Psoas muscle (tissue), 8 donors: ENCODE results near the gene ABCF2. TPM values are rescaled to one million over a fixed set of nuclear protein-coding genes. Genes with fewer than 3 reads are reported as not detected.

Source experiments
- ATAC-seq, 4 donors: fragments of 200-7000 bp; cut with Tn5 transposase; one replicate each; pipeline ENCODE4 v1.9.1; 2020; ENCODE audit warnings: moderate library complexity in 3 of 4, mild to moderate bottlenecking in 2 of 4
- DNase-seq, 2 donors: peaks; one replicate each; pipeline ENCODE4 v3.0.0-alpha.2; 2020
- H3K27ac ChIP-seq: fragments of 200-600 bp; one replicate; pipeline ENCODE4 v1.8.0; 2022
- H3K27me3 ChIP-seq, 3 donors: fragments of 200-600 bp in 1 of 3; one replicate each; pipeline versions ENCODE4 v1.6.1 to v1.8.0; 2013 to 2022; ENCODE audit warnings: low read length in 2 of 3, mild to moderate bottlenecking in 2 of 3, moderate library complexity in 1 of 3; ENCODE audit not compliant: insufficient read depth in 3 of 3
- H3K36me3 ChIP-seq, 2 donors: fragments of 200-600 bp in 1 of 2; one replicate each; pipeline versions ENCODE4 v1.6.1 to v1.8.0; 2013 to 2022; ENCODE audit warnings: low read depth in 1 of 2, mild to moderate bottlenecking in 1 of 2, moderate library complexity in 1 of 2; ENCODE audit not compliant: insufficient read depth in 1 of 2
- H3K4me1 ChIP-seq: fragments of 200-600 bp; one replicate; pipeline ENCODE4 v1.8.0; 2022
- H3K4me3 ChIP-seq: fragments of 200-600 bp; one replicate; pipeline ENCODE4 v1.8.0; 2022; ENCODE audit warnings: mild to moderate bottlenecking
- H3K9me3 ChIP-seq: fragments of 200-600 bp; one replicate; pipeline ENCODE4 v1.8.0; 2022
- CTCF ChIP-seq: fragments of 200-600 bp; IDR thresholded peaks from one replicate; pipeline ENCODE4 v1.8.0; 2022; ENCODE audit warnings: antibody characterized with exemption
- WGBS, 3 donors: extraction: QIAGEN DNeasy Blood & Tissue Kit; methylation state at CpG; one replicate each; pipeline versions ENCODE4 v1.1.6 to v1.1.7; 2013; 5-methylcytosine and 5-hydroxymethylcytosine counted together
- intact Hi-C, 2 donors: fragments of 100-400 bp; cut with DNase I; formaldehyde crosslinking; loops; one replicate each; pipeline versions ENCODE4 v1.11.0 to v1.14.2; 2022
- polyA plus RNA-seq, 3 donors: library from polyadenylated mRNA; stranded (reverse); fragments of 200-250 nt; gene quantifications; one replicate each; pipeline ENCODE4 v1.2.3, GENCODE V29; 2013
- total RNA-seq, 4 donors: library from RNA; stranded (reverse); fragmentation: NEBNext Ultra II Directional in 2 of 4; extraction: Animal tissue kit (Norgen Biotek cat#: 25700) in 2 of 4; gene quantifications; one replicate each; pipeline versions ENCODE4 v1.2.1 to v1.2.4, GENCODE V29; 2021 to 2023
- donor health status: healthy with polysubstance abuse.
- donor health status: DM: no; HTN: no; CAD: no; lungs with moderate emphysema.
- donor health status: Bipolar disorder and iron deficiency.
- donor health status: healthy.
- donor health status: DM: yes; HTN: yes; CAD: no.
- donor health status: DM: no; HTN: no; CAD: no.
- donor health status: DM: no; HTN: no; CAD: no.
- donor health status: DM: yes; HTN: yes; CAD: no.

Gene ABCF2
- total and polyA plus RNA-seq, 7 donors, result 35.7 to 94.0 (median 66.0) TPM

- Histone ChIP-seq H3K27me3 (peaks cover 0 to 24% (median 0%) of the 10 kb centered on the region in 3 donors), H3K27ac (no peak overlapping the region), H3K9me3 (no peaks in the 10 kb centered on the region), H3K4me3 (peak overlapping the region; percentile 66), H3K36me3 (no peaks in the 10 kb centered on the region), H3K4me1 (peaks cover 7% of the 10 kb centered on the region)
- 35 to 47% (median 46%) methylated on average over 29 to 31 of the region's 31 CpGs for WGBS, 3 donors
- no peak for ATAC-seq
- intact Hi-C loops, result no loop called here
- no peak for TF ChIP-seq CTCF
- peak in 1 of 2 donors; percentile 43 for DNase-seq
These were observed 60.3 kb downstream of the ABCF2 start for GRCh38 chr7:151166629-151167196.

Other genes with a start within 250 kb of the ABCF2 start
- under 1 TPM; 0.21 to 0.39 (median 0.22) TPM for gene KCNH2, start 248.9 kb downstream of the ABCF2 start, total RNA-seq
- under 1 TPM; 0.18 to 0.48 (median 0.20) TPM for gene KCNH2, start 248.9 kb downstream of the ABCF2 start, polyA plus RNA-seq
- gene NOS3, start 236.2 kb downstream of the ABCF2 start, total RNA-seq, result 10 to 100 TPM in 1 of 4 donors, 1 to 10 TPM in 3; 5.8 to 13.2 (median 6.3) TPM
- 1 to 10 TPM; 1.4 to 5.7 (median 5.0) TPM for gene NOS3, start 236.2 kb downstream of the ABCF2 start, polyA plus RNA-seq
- not detected for gene ATG9B, start 202.7 kb downstream of the ABCF2 start, total RNA-seq
- gene ATG9B, start 202.7 kb downstream of the ABCF2 start, polyA plus RNA-seq, result under 1 TPM; 0.12 to 0.18 (median 0.18) TPM
- gene ABCB8, start 198.8 kb downstream of the ABCF2 start, total RNA-seq, result 10 to 100 TPM; 13.2 to 20.7 (median 19.2) TPM
- gene ABCB8, start 198.8 kb downstream of the ABCF2 start, polyA plus RNA-seq, result 10 to 100 TPM in 2 of 3 donors, 1 to 10 TPM in 1; 9.3 to 16.6 (median 12.9) TPM
- 1 to 10 TPM; 2.1 to 6.2 (median 3.9) TPM for gene ASIC3, start 178.7 kb downstream of the ABCF2 start, total RNA-seq
- 1 to 10 TPM; 1.8 to 5.0 (median 1.8) TPM for gene ASIC3, start 178.7 kb downstream of the ABCF2 start, polyA plus RNA-seq
- gene CDK5, start 169.3 kb downstream of the ABCF2 start, total RNA-seq, result 1 to 10 TPM; 3.8 to 6.4 (median 5.4) TPM
- gene CDK5, start 169.3 kb downstream of the ABCF2 start, polyA plus RNA-seq, result 10 to 100 TPM in 1 of 3 donors, 1 to 10 TPM in 2; 5.7 to 15.2 (median 6.2) TPM
- 10 to 100 TPM; 26.5 to 36.0 (median 31.3) TPM for gene SLC4A2, start 167.6 kb downstream of the ABCF2 start, total RNA-seq
- 10 to 100 TPM; 26.9 to 39.8 (median 33.5) TPM for gene SLC4A2, start 167.6 kb downstream of the ABCF2 start, polyA plus RNA-seq
- gene FASTK, start 146.4 kb downstream of the ABCF2 start, total RNA-seq, result 100 to 1,000 TPM in 3 of 4 donors, 10 to 100 TPM in 1; 87.1 to 126 (median 111) TPM
- gene FASTK, start 146.4 kb downstream of the ABCF2 start, polyA plus RNA-seq, result 100 to 1,000 TPM; 132 to 194 (median 151) TPM
- 10 to 100 TPM; 41.7 to 55.5 (median 44.4) TPM for gene TMUB1, start 143.7 kb downstream of the ABCF2 start, total RNA-seq
- 100 to 1,000 TPM in 1 of 3 donors, 10 to 100 TPM in 2; 76.9 to 121 (median 85.3) TPM for gene TMUB1, start 143.7 kb downstream of the ABCF2 start, polyA plus RNA-seq
- 10 to 100 TPM; 39.3 to 52.2 (median 51.4) TPM for gene AGAP3, start 140.7 kb downstream of the ABCF2 start, total RNA-seq
- 10 to 100 TPM; 38.4 to 75.3 (median 44.7) TPM for gene AGAP3, start 140.7 kb downstream of the ABCF2 start, polyA plus RNA-seq
- gene GBX1, start 59.5 kb downstream of the ABCF2 start, total RNA-seq, result 1 to 10 TPM in 1 of 4 donors, under 1 TPM in 2, not detected in 1; 0.38 to 1.9 (median 0.91) TPM
- under 1 TPM; 0.07 to 0.93 (median 0.21) TPM for gene GBX1, start 59.5 kb downstream of the ABCF2 start, polyA plus RNA-seq
- gene ASB10, start 40.0 kb downstream of the ABCF2 start, total RNA-seq, result 10 to 100 TPM in 3 of 4 donors, 1 to 10 TPM in 1; 9.7 to 29.6 (median 23.0) TPM
- 10 to 100 TPM in 2 of 3 donors, 1 to 10 TPM in 1; 3.8 to 25.2 (median 22.5) TPM for gene ASB10, start 40.0 kb downstream of the ABCF2 start, polyA plus RNA-seq
- under 1 TPM in 1 of 4 donors, not detected in 3; 0.83 TPM for gene H2BK1, start 16.7 kb downstream of the ABCF2 start, total RNA-seq
- gene H2BK1, start 16.7 kb downstream of the ABCF2 start, polyA plus RNA-seq, result not detected
- 10 to 100 TPM in 3 of 4 donors, 1 to 10 TPM in 1; 8.8 to 19.8 (median 11.4) TPM for gene CHPF2, start 5.3 kb upstream of the ABCF2 start, total RNA-seq
- 10 to 100 TPM in 1 of 3 donors, 1 to 10 TPM in 2; 5.3 to 19.2 (median 8.0) TPM for gene CHPF2, start 5.3 kb upstream of the ABCF2 start, polyA plus RNA-seq
- gene SMARCD3, start 21.5 kb upstream of the ABCF2 start, total RNA-seq, result 100 to 1,000 TPM in 3 of 4 donors, 10 to 100 TPM in 1; 92.5 to 138 (median 108) TPM
- gene SMARCD3, start 21.5 kb upstream of the ABCF2 start, polyA plus RNA-seq, result 10 to 100 TPM; 38.3 to 75.8 (median 58.5) TPM
- 10 to 100 TPM; 38.2 to 56.2 (median 50.0) TPM for gene NUB1, start 114.6 kb upstream of the ABCF2 start, total RNA-seq
- gene NUB1, start 114.6 kb upstream of the ABCF2 start, polyA plus RNA-seq, result 10 to 100 TPM; 23.6 to 46.6 (median 33.2) TPM
- gene WDR86, start 182.8 kb upstream of the ABCF2 start, total RNA-seq, result under 1 TPM in 3 of 4 donors, not detected in 1; 0.29 to 0.44 (median 0.34) TPM
- under 1 TPM in 2 of 3 donors, not detected in 1; 0.03 to 0.20 TPM for gene WDR86, start 182.8 kb upstream of the ABCF2 start, polyA plus RNA-seq
- under 1 TPM in 1 of 4 donors, not detected in 3; 0.15 TPM for gene CRYGN, start 212.9 kb upstream of the ABCF2 start, total RNA-seq
- gene CRYGN, start 212.9 kb upstream of the ABCF2 start, polyA plus RNA-seq, result under 1 TPM in 1 of 3 donors, not detected in 2; 0.12 TPM